Uterus (tissue), 4 donors: ENCODE results near the gene ANKRD63. TPM values are rescaled to one million over a fixed set of nuclear protein-coding genes. Genes with fewer than 3 reads are reported as not detected.

Experiments used
- DNase-seq, 2 donors: peaks; one replicate each; pipeline ENCODE4 v3.0.0-alpha.2; 2019 to 2020
- H3K27ac ChIP-seq, 2 donors: fragments of 200-600 bp; sonication (generic); 1 replicate in 1 of 2; 2 replicates in 1 of 2; pipeline ENCODE4 v1.5.1; 2016 to 2018
- H3K27me3 ChIP-seq, 2 donors: fragments of 200-600 bp; sonication (generic); one replicate each; pipeline ENCODE4 v1.5.1; 2018 to 2019; ENCODE audit warnings: control low read depth in 1 of 2
- H3K36me3 ChIP-seq, 2 donors: fragments of 200-600 bp; sonication (generic); one replicate each; pipeline ENCODE4 v1.5.1; 2019; ENCODE audit warnings: control low read depth in 1 of 2
- H3K4me1 ChIP-seq, 2 donors: fragments of 200-600 bp; sonication (generic); one replicate each; pipeline ENCODE4 v1.5.1; 2018 to 2019; ENCODE audit warnings: control low read depth in 1 of 2
- H3K4me3 ChIP-seq, 2 donors: fragments of 200-600 bp; sonication (generic); 1 replicate in 1 of 2; 2 replicates in 1 of 2; pipeline ENCODE4 v1.5.1; 2018 to 2019; ENCODE audit warnings: mild to moderate bottlenecking in 1 of 2
- H3K9me3 ChIP-seq, 2 donors: fragments of 200-600 bp; sonication (generic); one replicate each; pipeline ENCODE4 v1.5.1; 2019; ENCODE audit warnings: control low read depth in 1 of 2
- POLR2A ChIP-seq, 2 donors: fragments of 450-650 bp; IDR thresholded peaks; one replicate each; pipeline ENCODE4 v1.6.1; 2016; ENCODE audit warnings: antibody characterized with exemption in 2 of 2, mild to moderate bottlenecking in 1 of 2, moderate library complexity in 1 of 2
- intact Hi-C: fragments of 100-400 bp; cut with DNase I; formaldehyde crosslinking; loops from one replicate; pipeline ENCODE4 v1.15.1; 2023; ENCODE audit warnings: low total_unique reads
- total RNA-seq, 4 donors: library from RNA; depleted of rRNA in 3 of 4; stranded (reverse); fragments of >200 nt in 3 of 4; gene quantifications; one replicate each; pipeline versions ENCODE4 v1.1.0 to v1.2.4, GENCODE V29; 2014 to 2023
- TF ChIP-seq, protein P1 (sequence below), 4 experiments: fragments of 200-600 bp in 2 of 4; fragments of 450-650 bp in 2 of 4; sonication (generic) in 2 of 4; IDR thresholded peaks; one replicate each; pipeline ENCODE4 v1.5.1; 2016 to 2019; ENCODE audit warnings: antibody characterized with exemption in 4 of 4, mild to moderate bottlenecking in 2 of 4, moderate library complexity in 1 of 4
- donor health status: DM: yes; HTN: yes; CAD: no.

The ANKRD63 gene
- total RNA-seq, 4 donors from 2014 or later = 0.28 to 0.52 TPM; not detected in 2

- Histone ChIP-seq H3K4me1 (peaks cover 0 to 11% of the 10 kb centered on the region in 2 donors), H3K27me3 (peaks cover 14 to 23% of the 10 kb centered on the region in 2 donors), H3K27ac (no peak overlapping the region), H3K36me3 (no peaks in the 10 kb centered on the region), H3K4me3 (no peak overlapping the region), H3K9me3 (no peaks in the 10 kb centered on the region)
- intact Hi-C loops = loop anchor here (5.0 kb wide), 1 partner anchor 145 kb away; no protein-coding TSS in a partner anchor
- DNase-seq = no peak
- no peak for TF ChIP-seq POLR2A (IDR thresholded peaks at IDR 0.05)
- TF ChIP-seq, protein P1, sequence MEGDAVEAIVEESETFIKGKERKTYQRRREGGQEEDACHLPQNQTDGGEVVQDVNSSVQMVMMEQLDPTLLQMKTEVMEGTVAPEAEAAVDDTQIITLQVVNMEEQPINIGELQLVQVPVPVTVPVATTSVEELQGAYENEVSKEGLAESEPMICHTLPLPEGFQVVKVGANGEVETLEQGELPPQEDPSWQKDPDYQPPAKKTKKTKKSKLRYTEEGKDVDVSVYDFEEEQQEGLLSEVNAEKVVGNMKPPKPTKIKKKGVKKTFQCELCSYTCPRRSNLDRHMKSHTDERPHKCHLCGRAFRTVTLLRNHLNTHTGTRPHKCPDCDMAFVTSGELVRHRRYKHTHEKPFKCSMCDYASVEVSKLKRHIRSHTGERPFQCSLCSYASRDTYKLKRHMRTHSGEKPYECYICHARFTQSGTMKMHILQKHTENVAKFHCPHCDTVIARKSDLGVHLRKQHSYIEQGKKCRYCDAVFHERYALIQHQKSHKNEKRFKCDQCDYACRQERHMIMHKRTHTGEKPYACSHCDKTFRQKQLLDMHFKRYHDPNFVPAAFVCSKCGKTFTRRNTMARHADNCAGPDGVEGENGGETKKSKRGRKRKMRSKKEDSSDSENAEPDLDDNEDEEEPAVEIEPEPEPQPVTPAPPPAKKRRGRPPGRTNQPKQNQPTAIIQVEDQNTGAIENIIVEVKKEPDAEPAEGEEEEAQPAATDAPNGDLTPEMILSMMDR (IDR thresholded peaks at IDR 0.05) = no peak
Observed at GRCh38 chr15:40277471-40277870, 5.4 kb downstream of the ANKRD63 start.

DNA sequence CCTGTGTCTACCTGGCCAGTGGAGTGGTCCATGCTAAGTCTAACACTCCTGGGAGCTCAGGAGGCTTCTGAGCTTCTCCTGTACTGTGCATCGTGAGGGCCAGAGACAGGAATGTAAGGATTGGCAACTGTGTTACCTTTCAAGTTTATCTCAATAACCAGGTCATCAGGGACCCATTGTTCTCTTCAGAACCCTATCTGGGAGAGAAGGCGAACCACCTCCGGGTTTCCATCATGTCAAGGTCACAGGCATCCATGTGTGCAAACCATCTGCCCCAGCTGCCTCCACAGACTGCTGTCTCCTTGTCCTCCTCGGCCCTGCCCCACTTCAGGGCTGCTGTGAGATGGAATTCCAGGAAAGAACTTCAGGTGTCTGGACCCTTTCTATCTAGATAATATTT lies 5.9 kb downstream of the ANKRD63 start:
- Histone ChIP-seq H3K27me3 (peaks cover 14 to 17% of the 10 kb centered on the region in 2 donors), H3K9me3 (no peaks in the 10 kb centered on the region)
- no peak for DNase-seq

DNA sequence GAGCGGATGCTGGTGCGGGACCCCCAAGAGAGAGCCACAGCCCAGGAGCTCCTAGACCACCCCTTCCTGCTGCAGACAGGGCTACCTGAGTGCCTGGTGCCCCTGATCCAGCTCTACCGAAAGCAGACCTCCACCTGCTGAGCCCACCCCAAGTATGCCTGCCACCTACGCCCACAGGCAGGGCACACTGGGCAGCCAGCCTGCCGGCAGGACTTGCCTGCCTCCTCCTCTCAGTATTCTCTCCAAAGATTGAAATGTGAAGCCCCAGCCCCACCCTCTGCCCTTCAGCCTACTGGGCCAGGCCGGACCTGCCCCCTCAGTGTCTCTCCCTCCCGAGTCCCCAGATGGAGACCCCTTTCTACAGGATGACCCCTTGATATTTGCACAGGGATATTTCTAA lies 6.9 kb downstream of the ANKRD63 start:
- TF ChIP-seq, protein P1 (IDR thresholded peaks at IDR 0.05) = no peak
- TF ChIP-seq POLR2A (IDR thresholded peaks at IDR 0.05) = no peak
- no peak for DNase-seq
- intact Hi-C loops = loop anchor here (5.0 kb wide), 1 partner anchor 146 kb away; no protein-coding TSS in a partner anchor
- Histone ChIP-seq H3K36me3 (no peaks in the 10 kb centered on the region), H3K4me3 (no peak overlapping the region), H3K4me1 (no peaks in the 10 kb centered on the region), H3K27me3 (peaks cover 9 to 10% of the 10 kb centered on the region in 2 donors), H3K27ac (no peak overlapping the region), H3K9me3 (no peaks in the 10 kb centered on the region)

More for the DNA sequence above, 5.9 kb downstream of the ANKRD63 start:
- Histone ChIP-seq H3K4me3 (no peak overlapping the region), H3K4me1 (peaks cover 0 to 6% of the 10 kb centered on the region in 2 donors), H3K27ac (no peak overlapping the region), H3K36me3 (no peaks in the 10 kb centered on the region)
- TF ChIP-seq, protein P1 (IDR thresholded peaks at IDR 0.05) = no peak
- TF ChIP-seq POLR2A (IDR thresholded peaks at IDR 0.05) = no peak
- intact Hi-C loops = loop anchor here (5.0 kb wide), 1 partner anchor 145 kb away; no protein-coding TSS in a partner anchor

DNA sequence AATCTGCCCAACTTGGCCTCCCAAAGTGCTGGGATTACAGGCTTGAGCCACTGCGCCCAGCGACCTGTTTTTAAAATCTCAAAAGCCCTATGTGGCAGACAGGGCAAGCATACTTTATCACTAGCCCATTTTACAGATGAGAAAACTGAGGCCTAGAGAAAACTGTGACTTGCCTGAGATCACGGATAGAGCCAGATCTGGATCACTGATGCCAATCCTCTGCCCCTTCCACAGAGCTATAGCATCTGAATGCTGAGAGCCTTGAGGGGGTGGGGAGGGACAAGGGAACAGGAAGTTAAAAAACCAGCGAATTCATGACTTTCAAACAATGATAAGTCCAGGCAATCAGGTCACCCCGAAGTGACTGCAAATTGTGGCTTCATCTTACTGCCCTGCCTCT lies 7.3 kb downstream of the ANKRD63 start:
- no peak for DNase-seq
- intact Hi-C loops = loop anchor here (5.0 kb wide), 1 partner anchor 147 kb away; no protein-coding TSS in a partner anchor
- Histone ChIP-seq H3K27me3 (peaks cover 7 to 9% of the 10 kb centered on the region in 2 donors), H3K9me3 (no peaks in the 10 kb centered on the region), H3K4me3 (no peak overlapping the region), H3K4me1 (no peaks in the 10 kb centered on the region), H3K36me3 (no peaks in the 10 kb centered on the region), H3K27ac (no peak overlapping the region)
- no peak for TF ChIP-seq POLR2A (IDR thresholded peaks at IDR 0.05)
- TF ChIP-seq, protein P1 (IDR thresholded peaks at IDR 0.05) = no peak

DNA sequence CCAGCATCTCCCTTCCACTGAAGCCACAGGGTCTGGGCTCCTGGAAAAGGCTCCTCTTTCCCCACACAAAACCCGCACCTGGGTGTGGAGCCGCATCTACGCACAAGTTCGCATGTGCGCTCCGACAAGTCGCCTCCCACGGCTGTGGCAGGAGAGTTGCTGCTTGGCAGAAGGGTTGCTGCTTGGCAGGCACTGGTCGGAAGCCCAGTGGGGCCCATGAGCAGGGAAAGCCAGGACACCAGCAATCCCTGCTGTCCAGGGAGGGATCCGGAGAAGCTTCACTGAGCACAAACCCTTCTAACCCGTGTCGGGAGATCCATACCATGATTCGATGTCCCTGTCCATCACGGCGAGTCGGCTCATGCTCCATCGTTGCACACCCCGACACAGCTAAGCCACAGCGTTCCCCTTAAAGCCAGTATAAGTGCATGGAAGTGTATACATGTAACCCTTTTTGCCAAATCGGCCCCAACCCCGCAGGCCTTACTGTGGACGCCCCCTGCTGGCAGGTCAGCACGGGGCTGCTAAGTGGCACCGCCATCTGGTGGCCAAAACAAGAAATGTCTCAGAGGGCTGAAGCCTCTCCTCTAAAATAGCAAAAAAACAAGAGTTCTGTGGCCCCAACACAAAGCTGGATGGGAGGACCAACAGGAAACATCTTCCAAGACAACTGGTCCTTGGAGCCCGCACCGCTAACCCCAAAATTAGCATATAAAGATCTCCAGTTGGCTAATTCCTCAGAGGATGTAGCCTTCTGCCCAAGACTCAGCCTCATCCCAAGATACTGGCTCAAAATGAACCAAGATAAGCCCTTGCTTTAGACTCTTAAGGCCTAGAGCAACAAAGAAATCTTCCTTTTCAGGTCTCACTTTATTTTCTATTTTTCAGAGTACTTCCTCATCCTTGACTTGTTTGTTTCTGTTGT lies 8.3 kb downstream of the ANKRD63 start:
- TF ChIP-seq, protein P1 (IDR thresholded peaks at IDR 0.05) = peak; percentile 100
- TF ChIP-seq POLR2A (IDR thresholded peaks at IDR 0.05) = peak in 1 of 2 donors; percentile 16
- intact Hi-C loops = loop anchor here (5.0 kb wide), 3 partner anchors 57 to 222 kb away; no protein-coding TSS in a partner anchor
- peak; percentile 77 to 78 for DNase-seq

More for the DNA sequence above, 8.3 kb downstream of the ANKRD63 start:
- Histone ChIP-seq H3K27me3 (peaks cover under 1 to 1% of the 10 kb centered on the region in 2 donors), H3K27ac (no peak overlapping the region), H3K9me3 (no peaks in the 10 kb centered on the region), H3K4me1 (no peaks in the 10 kb centered on the region), H3K4me3 (no peak overlapping the region), H3K36me3 (no peaks in the 10 kb centered on the region)
